CD4-positive, alpha-beta T cell (primary cell): ENCODE measurements around the gene PIN1. TPM values are rescaled to one million over a fixed set of nuclear protein-coding genes. Genes with fewer than 3 reads are reported as not detected.

Experiments used
- ATAC-seq: fragments of 200-7000 bp; cut with Tn5 transposase; one replicate; pipeline ENCODE4 v1.10.0; 2022; ENCODE audit warnings: mild to moderate bottlenecking; ENCODE audit not compliant: poor library complexity
- CTCF ChIA-PET: fragments of 350-600 bp; sonication (Branson Sonifier 250); formaldehyde crosslinking; loops from one replicate; lab custom pipeline; 2021; ENCODE audit warnings: antibody characterized with exemption, inconsistent platforms; lab: Charles Lee
- POLR2A ChIA-PET: fragments of 350-600 bp; sonication (Branson Sonifier 250); formaldehyde crosslinking; loops from one replicate; lab custom pipeline; 2021; ENCODE audit warnings: antibody characterized with exemption, inconsistent platforms; lab: Charles Lee
- DNase-seq, 14 experiments: peaks; one replicate each; pipeline ENCODE4 v3.0.0-alpha.2; 2013 to 2020; ENCODE audit warnings: mixed read lengths in 2 of 14
- H3K27ac ChIP-seq, 2 donors: one replicate each; pipeline versions ENCODE4 v1.5.1 to v1.7.0; 2013; ENCODE audit warnings: low read length in 2 of 2, low read depth in 1 of 2, mild to moderate bottlenecking in 1 of 2
- H3K27me3 ChIP-seq, 2 experiments: 1 replicate in 1 of 2; 2 replicates in 1 of 2; pipeline versions ENCODE4 v1.6.1 to v1.7.0; 2013; ENCODE audit warnings: low read length in 2 of 2, control low read depth in 1 of 2, mild to moderate bottlenecking in 1 of 2, moderate library complexity in 1 of 2; ENCODE audit not compliant: insufficient read depth in 2 of 2, control insufficient read depth in 1 of 2
- H3K36me3 ChIP-seq: one replicate; pipeline ENCODE4 v1.6.1; 2013; ENCODE audit warnings: low read length, control low read depth; ENCODE audit not compliant: insufficient read depth
- H3K4me1 ChIP-seq: one replicate; pipeline ENCODE4 v1.6.1; 2013; ENCODE audit warnings: low read length, control low read depth; ENCODE audit not compliant: insufficient read depth
- H3K4me3 ChIP-seq: one replicate; pipeline ENCODE4 v1.5.1; 2013; ENCODE audit warnings: mild to moderate bottlenecking, low read length, moderate library complexity
- H3K9me3 ChIP-seq, 2 experiments: 1 replicate in 1 of 2; 2 replicates in 1 of 2; pipeline versions ENCODE4 v1.6.1 to v1.7.0; 2013; ENCODE audit warnings: low read length in 2 of 2, mild to moderate bottlenecking in 2 of 2, control low read depth in 1 of 2, moderate library complexity in 1 of 2; ENCODE audit not compliant: control insufficient read depth in 1 of 2, insufficient read depth in 1 of 2
- H3K27ac Mint-ChIP-seq: one replicate; pipeline ENCODE4 v1.8.0; 2020; ENCODE audit warnings: mixed read lengths
- H3K27me3 Mint-ChIP-seq: one replicate; pipeline ENCODE4 v1.8.0; 2021; ENCODE audit warnings: mixed read lengths
- H3K36me3 Mint-ChIP-seq: one replicate; pipeline ENCODE4 v1.8.0; 2021; ENCODE audit warnings: low read depth, mixed read lengths
- H3K4me1 Mint-ChIP-seq: one replicate; pipeline ENCODE4 v1.8.0; 2021; ENCODE audit warnings: low read depth, mixed read lengths
- H3K4me3 Mint-ChIP-seq: one replicate; pipeline ENCODE4 v1.8.0; 2020; ENCODE audit warnings: mild to moderate bottlenecking, mixed read lengths
- H3K9me3 Mint-ChIP-seq: one replicate; pipeline ENCODE4 v1.8.0; 2020; ENCODE audit warnings: mixed read lengths
- CTCF ChIP-seq: fragments of 200-600 bp; IDR thresholded peaks from one replicate; pipeline ENCODE4 v1.8.0; 2022; ENCODE audit warnings: antibody characterized with exemption, mild to moderate bottlenecking
- intact Hi-C, 2 experiments: fragments of 100-400 bp; cut with DNase I in 1 of 2; cut with micrococcal nuclease in 1 of 2; formaldehyde crosslinking; loops; one replicate each; pipeline versions ENCODE4 v1.15.1 to v1.9.0; 2023 to 2025; cut with DNase I, micrococcal nuclease
- total RNA-seq, 174 experiments: library from RNA in 2 of 174; stranded (reverse) in 2 of 174; gene quantifications; one replicate each; pipeline ENCODE4 v1.2.3 and lab custom pipeline; 2021 to 2026

PIN1 gene
- total RNA-seq, 2 experiments from 2014 or later, result 33.2 to 35.3 TPM

- no peaks in the 10 kb centered on the region for H3K9me3 Mint-ChIP-seq
- ATAC-seq (no peak), DNase-seq (no peak)
- no peaks in the 10 kb centered on the region for H3K27me3 ChIP-seq
- H3K9me3 ChIP-seq, result no peaks in the 10 kb centered on the region
- intact Hi-C loops, result no loop called here
- H3K27ac Mint-ChIP-seq, result no peak overlapping the region
- H3K4me1 Mint-ChIP-seq, result peaks cover 7% of the 10 kb centered on the region
- H3K27ac ChIP-seq, result no peak overlapping the region
- no peaks in the 10 kb centered on the region for H3K27me3 Mint-ChIP-seq
- H3K4me1 ChIP-seq, result peaks cover 8% of the 10 kb centered on the region
- H3K4me3 Mint-ChIP-seq, result no peak overlapping the region
- H3K4me3 ChIP-seq, result no peak overlapping the region
- ChIA-PET POLR2A (no interaction called here), CTCF (no interaction called here)
- H3K36me3 ChIP-seq, result no peaks in the 10 kb centered on the region
- no peak for TF ChIP-seq CTCF
- no peaks in the 10 kb centered on the region for H3K36me3 Mint-ChIP-seq
Measured at GRCh38 chr19:9871626-9872338, 36.7 kb downstream of the PIN1 start.

GRCh38 chr19:9872618-9873242, 37.6 kb downstream of the PIN1 start:
- Histone ChIP-seq H3K4me1 (no peaks in the 10 kb centered on the region), H3K27me3 (no peaks in the 10 kb centered on the region), H3K36me3 (no peaks in the 10 kb centered on the region), H3K9me3 (no peaks in the 10 kb centered on the region), H3K27ac (no peak overlapping the region), H3K4me3 (no peak overlapping the region)
- ChIA-PET POLR2A (interaction anchor here (1.9 kb wide), 1 partner anchor 15 kb away, joined by 7 read pairs; no protein-coding TSS in a partner anchor), CTCF (no interaction called here)
- intact Hi-C loops, result no loop called here
- H3K27me3 Mint-ChIP-seq, result no peaks in the 10 kb centered on the region
- no peak for TF ChIP-seq CTCF
- ATAC-seq (no peak), DNase-seq (no peak)
- H3K27ac Mint-ChIP-seq, result no peak overlapping the region
- no peaks in the 10 kb centered on the region for H3K4me1 Mint-ChIP-seq
- H3K36me3 Mint-ChIP-seq, result no peaks in the 10 kb centered on the region
- H3K9me3 Mint-ChIP-seq, result no peaks in the 10 kb centered on the region
- no peak overlapping the region for H3K4me3 Mint-ChIP-seq

- POLR2A ChIA-PET, result no interaction called here
- no peaks in the 10 kb centered on the region for H3K9me3 ChIP-seq
- no peaks in the 10 kb centered on the region for H3K36me3 ChIP-seq
- no peak overlapping the region for H3K27ac ChIP-seq
- CTCF ChIA-PET, result no interaction called here
- intact Hi-C loops, result no loop called here
- no peak for DNase-seq
- Mint-ChIP-seq H3K4me3 (no peak overlapping the region), H3K9me3 (no peaks in the 10 kb centered on the region), H3K36me3 (no peaks in the 10 kb centered on the region), H3K4me1 (no peaks in the 10 kb centered on the region), H3K27ac (no peak overlapping the region), H3K27me3 (no peaks in the 10 kb centered on the region)
- H3K27me3 ChIP-seq, result no peaks in the 10 kb centered on the region
- TF ChIP-seq CTCF, result no peak
- no peak for ATAC-seq
- no peak overlapping the region for H3K4me3 ChIP-seq
- no peaks in the 10 kb centered on the region for H3K4me1 ChIP-seq
Measured at GRCh38 chr19:9875031-9875627, 40.0 kb downstream of the PIN1 start.
